Natural killer cell (primary cell): ENCODE data around the gene PHKB. TPM values are rescaled to one million over a fixed set of nuclear protein-coding genes. Genes with fewer than 3 reads are reported as not detected.
"Not testable (repeated sequence)": the region's sequence is repeated elsewhere in the genome, so short reads cannot be mapped to it uniquely, and the experiment has no call there.

Source experiments
- ATAC-seq, 3 donors: fragments of 150-1000 bp in 2 of 3; fragments of 200-7000 bp in 1 of 3; cut with Tn5 transposase; 1 replicate in 1 of 3; 2 replicates in 2 of 3; pipeline ENCODE4 v1.10.0; 2021; ENCODE audit warnings: mild to moderate bottlenecking in 2 of 3, moderate library complexity in 2 of 3
- DNase-seq, 2 donors: peaks; one replicate each; pipeline versions ENCODE4 v3.0.0 to v3.0.0-alpha.2; 2013 to 2021; ENCODE audit warnings: mixed read lengths in 1 of 2
- H3K27ac ChIP-seq: one replicate; pipeline ENCODE4 v1.5.1; 2013; ENCODE audit warnings: mild to moderate bottlenecking, low read length
- H3K27me3 ChIP-seq: one replicate; pipeline ENCODE4 v1.6.1; 2013; ENCODE audit warnings: low read length; ENCODE audit not compliant: control insufficient read depth, insufficient read depth
- H3K36me3 ChIP-seq: one replicate; pipeline ENCODE4 v1.6.1; 2013; ENCODE audit warnings: low read length; ENCODE audit not compliant: control insufficient read depth, insufficient read depth
- H3K4me1 ChIP-seq: one replicate; pipeline ENCODE4 v1.6.1; 2013; ENCODE audit warnings: low read length; ENCODE audit not compliant: control insufficient read depth, insufficient read depth
- H3K4me3 ChIP-seq: one replicate; pipeline ENCODE4 v1.5.1; 2013; ENCODE audit warnings: low read length
- H3K9me3 ChIP-seq: one replicate; pipeline ENCODE4 v1.6.1; 2013; ENCODE audit warnings: low read length; ENCODE audit not compliant: control insufficient read depth, insufficient read depth
- H3K27ac Mint-ChIP-seq, 2 donors: one replicate each; pipeline ENCODE4 v1.8.0; 2022; ENCODE audit warnings: mild to moderate bottlenecking in 2 of 2, mixed read lengths in 2 of 2, moderate library complexity in 1 of 2
- H3K27me3 Mint-ChIP-seq, 2 donors: one replicate each; pipeline ENCODE4 v1.8.0; 2022; ENCODE audit warnings: low read depth in 2 of 2, mixed read lengths in 2 of 2
- H3K36me3 Mint-ChIP-seq: one replicate; pipeline ENCODE4 v1.8.0; 2022; ENCODE audit warnings: mixed read lengths
- H3K4me1 Mint-ChIP-seq, 2 donors: one replicate each; pipeline ENCODE4 v1.8.0; 2022; ENCODE audit warnings: mixed read lengths in 2 of 2
- H3K4me3 Mint-ChIP-seq: one replicate; pipeline ENCODE4 v1.8.0; 2022; ENCODE audit warnings: mild to moderate bottlenecking, moderate library complexity, mixed read lengths
- H3K9me3 Mint-ChIP-seq, 2 donors: one replicate each; pipeline ENCODE4 v1.8.0; 2022; ENCODE audit warnings: mixed read lengths in 2 of 2
- CTCF ChIP-seq: fragments of 200-600 bp; IDR thresholded peaks from one replicate; pipeline ENCODE4 v1.8.0; 2022; ENCODE audit warnings: antibody characterized with exemption
- WGBS: methylation state at CpG from one replicate; pipeline ENCODE4 v1.1.7; 2013; ENCODE audit warnings: missing lambda C conversion rate; ENCODE audit not compliant: insufficient coverage; 5-methylcytosine and 5-hydroxymethylcytosine counted together
- intact Hi-C: fragments of 100-400 bp; cut with micrococcal nuclease; formaldehyde crosslinking; loops from one replicate; pipeline ENCODE4 v1.14.2; 2022
- total RNA-seq, 4 donors: library from RNA; stranded (reverse); fragments of 120-200 nt in 1 of 4; gene quantifications; one replicate each; pipeline versions ENCODE4 v1.2.3 to v1.2.4, GENCODE V29; 2013 to 2022

The PHKB gene
- total RNA-seq, 3 donors from 2014 or later (not counting 1 experiment from before 2014, with no cell fraction given) = 54.4 to 64.0 (median 58.5) TPM

GRCh38 chr16:47666434-47666833 lies 205.3 kb downstream of the PHKB start:
- no peak overlapping the region for H3K4me3 Mint-ChIP-seq
- DNase-seq (no peak), ATAC-seq (no peak)
- Histone ChIP-seq H3K27ac (no peak overlapping the region), H3K27me3 (no peaks in the 10 kb centered on the region), H3K36me3 (peaks cover 26% of the 10 kb centered on the region), H3K4me3 (no peak overlapping the region), H3K9me3 (no peaks in the 10 kb centered on the region), H3K4me1 (peaks cover 18% of the 10 kb centered on the region)
- no peaks in the 10 kb centered on the region for H3K9me3 Mint-ChIP-seq
- TF ChIP-seq CTCF = no peak
- intact Hi-C loops = no loop called here
- peaks cover 25 to 32% of the 10 kb centered on the region in 2 donors for H3K4me1 Mint-ChIP-seq
- H3K27ac Mint-ChIP-seq = peak overlapping the region in 1 of 2 donors; percentile 76
- H3K27me3 Mint-ChIP-seq = no peaks in the 10 kb centered on the region
- H3K36me3 Mint-ChIP-seq = peaks cover 8% of the 10 kb centered on the region
- WGBS = 98% methylated on average over 3 of the region's 3 CpGs

GRCh38 chr16:47667956-47668355 lies 206.8 kb downstream of the PHKB start:
- Histone ChIP-seq H3K4me1 (peaks cover 18% of the 10 kb centered on the region), H3K4me3 (no peak overlapping the region), H3K27ac (no peak overlapping the region), H3K27me3 (no peaks in the 10 kb centered on the region), H3K36me3 (peaks cover 14% of the 10 kb centered on the region), H3K9me3 (no peaks in the 10 kb centered on the region)
- Mint-ChIP-seq H3K9me3 (no peaks in the 10 kb centered on the region), H3K27ac (peak overlapping the region; percentile 39 to 76), H3K4me1 (peaks cover 25 to 32% of the 10 kb centered on the region in 2 donors), H3K27me3 (no peaks in the 10 kb centered on the region), H3K36me3 (no peaks in the 10 kb centered on the region), H3K4me3 (peak overlapping the region; percentile 35)
- no peak for DNase-seq
- intact Hi-C loops = no loop called here
- no peak for TF ChIP-seq CTCF
- 96% methylated on average over 6 of the region's 6 CpGs for WGBS
- ATAC-seq = no peak

- Mint-ChIP-seq H3K9me3 (no peaks in the 10 kb centered on the region), H3K4me1 (peaks cover 16 to 20% of the 10 kb centered on the region in 2 donors), H3K27me3 (no peaks in the 10 kb centered on the region), H3K4me3 (no peak overlapping the region), H3K27ac (no peak overlapping the region), H3K36me3 (peaks cover 16% of the 10 kb centered on the region)
- no peak overlapping the region for H3K27ac ChIP-seq
- intact Hi-C loops = no loop called here
- H3K4me1 ChIP-seq = peaks cover 13% of the 10 kb centered on the region
- H3K36me3 ChIP-seq = peaks cover 24% of the 10 kb centered on the region
- H3K27me3 ChIP-seq = no peaks in the 10 kb centered on the region
- H3K4me3 ChIP-seq = no peak overlapping the region
- no peaks in the 10 kb centered on the region for H3K9me3 ChIP-seq
- ATAC-seq (no peak), DNase-seq (no peak)
- TF ChIP-seq CTCF = no peak
Measured at GRCh38 chr16:47672475-47672874, 211.3 kb downstream of the PHKB start.

GRCh38 chr16:47676635-47677177 lies 215.6 kb downstream of the PHKB start:
- Mint-ChIP-seq H3K36me3 (peaks cover 24% of the 10 kb centered on the region), H3K4me3 (no peak overlapping the region), H3K9me3 (no peaks in the 10 kb centered on the region), H3K27ac (no peak overlapping the region), H3K27me3 (no peaks in the 10 kb centered on the region), H3K4me1 (peaks cover 0 to 7% of the 10 kb centered on the region in 2 donors)
- WGBS = 99% methylated on average over 3 of the region's 4 CpGs
- ATAC-seq (no peak), DNase-seq (no peak)
- Histone ChIP-seq H3K27ac (no peak overlapping the region), H3K4me3 (no peak overlapping the region), H3K36me3 (peaks cover 21% of the 10 kb centered on the region), H3K27me3 (no peaks in the 10 kb centered on the region), H3K9me3 (no peaks in the 10 kb centered on the region), H3K4me1 (no peaks in the 10 kb centered on the region)
- no peak for TF ChIP-seq CTCF
- intact Hi-C loops = no loop called here

- H3K4me1 Mint-ChIP-seq, intact Hi-C loops, H3K4me3 ChIP-seq, DNase-seq, H3K9me3 ChIP-seq, ATAC-seq, H3K27ac ChIP-seq, H3K27me3 Mint-ChIP-seq, H3K4me1 ChIP-seq, H3K27me3 ChIP-seq, H3K4me3 Mint-ChIP-seq, H3K9me3 Mint-ChIP-seq, H3K36me3 ChIP-seq, H3K27ac Mint-ChIP-seq: not testable (repeated sequence)
- H3K36me3 Mint-ChIP-seq = peaks cover 24% of the 10 kb centered on the region
- 94% methylated on average over 2 of the region's 3 CpGs for WGBS
Measured at GRCh38 chr16:47681571-47681970, 220.4 kb downstream of the PHKB start.
